Fibroblast of lung (primary cell): ENCODE measurements around the gene RTL10. TPM values are rescaled to one million over a fixed set of nuclear protein-coding genes. Genes with fewer than 3 reads are reported as not detected.

Experiments used
- DNase-seq, 2 donors: peaks; one replicate each; pipeline versions ENCODE4 v3.0.0 to v3.0.0-alpha.2; 2010; ENCODE audit warnings: low read depth in 2 of 2
- H2AFZ ChIP-seq: 2 replicates; pipeline ENCODE4 v1.5.1; 2012; ENCODE audit warnings: low read length, control low read depth, inconsistent platforms
- H3K27ac ChIP-seq: 2 replicates; pipeline ENCODE4 v1.5.1; 2011; ENCODE audit warnings: low read length, control low read depth; ENCODE audit not compliant: insufficient read depth
- H3K27me3 ChIP-seq: 2 replicates; pipeline ENCODE4 v1.5.1; 2011; ENCODE audit warnings: mild to moderate bottlenecking, low read length; ENCODE audit not compliant: control insufficient read depth, insufficient read depth
- H3K36me3 ChIP-seq: 2 replicates; pipeline ENCODE4 v1.5.1; 2011; ENCODE audit warnings: low read length; ENCODE audit not compliant: control insufficient read depth, insufficient read depth
- H3K4me1 ChIP-seq: 2 replicates; pipeline ENCODE4 v1.5.1; 2011; ENCODE audit warnings: low read length; ENCODE audit not compliant: control insufficient read depth, insufficient read depth; ENCODE audit errors: extremely low read depth
- H3K4me2 ChIP-seq: 2 replicates; pipeline ENCODE4 v1.5.1; 2011; ENCODE audit warnings: low read length, control low read depth; ENCODE audit not compliant: insufficient read depth; ENCODE audit errors: extremely low read depth
- H3K4me3 ChIP-seq, 4 experiments: fragments of 200-600 bp in 1 of 4; sonication (generic) in 1 of 4; replicated peaks in 1 of 4; 2 replicates each; pipeline ENCODE4 v1.5.1; 2011 to 2016; ENCODE audit warnings: low read length in 4 of 4, low read depth in 3 of 4, mild to moderate bottlenecking in 3 of 4, control low read depth in 2 of 4, inconsistent platforms in 1 of 4, mixed read lengths in 1 of 4; ENCODE audit not compliant: insufficient read depth in 1 of 4; ENCODE audit errors: control extremely low read depth in 1 of 4
- H3K79me2 ChIP-seq: 2 replicates; pipeline ENCODE4 v1.5.1; 2012; ENCODE audit warnings: mild to moderate bottlenecking, low read length, inconsistent platforms; ENCODE audit not compliant: control insufficient read depth, insufficient read depth
- H3K9ac ChIP-seq: 2 replicates; pipeline ENCODE4 v1.5.1; 2011; ENCODE audit warnings: mild to moderate bottlenecking, low read length, control low read depth; ENCODE audit not compliant: insufficient read depth
- H3K9me3 ChIP-seq: 2 replicates; pipeline ENCODE4 v1.5.1; 2012; ENCODE audit warnings: low read depth, low read length; ENCODE audit not compliant: control insufficient read depth, insufficient read depth
- H4K20me1 ChIP-seq: 2 replicates; pipeline ENCODE4 v1.5.1; 2011; ENCODE audit warnings: low read length; ENCODE audit not compliant: control insufficient read depth, insufficient read depth; ENCODE audit errors: extremely low read depth
- EZH2 ChIP-seq: IDR thresholded peaks from 2 replicates; pipeline ENCODE4 v1.5.1; 2012; ENCODE audit warnings: low read length, control low read depth, mild to moderate bottlenecking; ENCODE audit errors: missing control alignments
- polyA plus RNA-seq, 2 donors: library from polyadenylated mRNA; depleted of rRNA in 1 of 2; stranded (reverse) in 1 of 2; unstranded in 1 of 2; fragments of >200 nt; gene quantifications; 2 replicates each; pipeline ENCODE4 v1.2.1, GENCODE V29; 2011 to 2012; ENCODE audit warnings: missing spikeins in 1 of 2
- total RNA-seq: library from RNA; depleted of rRNA; stranded (reverse); fragments of >200 nt; gene quantifications from 2 replicates; pipeline ENCODE4 v1.2.1, GENCODE V29; 2014
- TF ChIP-seq, protein P1 (sequence below), 2 donors: IDR thresholded peaks in 1 of 2; conservative IDR thresholded peaks in 1 of 2; 1 replicate in 1 of 2; 2 replicates in 1 of 2; pipeline ENCODE4 v1.5.1; 2011 to 2012; ENCODE audit warnings: low read length in 2 of 2, control low read depth in 1 of 2, inconsistent platforms in 1 of 2, low read depth in 1 of 2, mild to moderate bottlenecking in 1 of 2

The RTL10 gene
- total and polyA plus RNA-seq, 2 donors (not counting 1 experiment from before 2014, with no cell fraction given): 6.5 to 7.3 TPM

DNA sequence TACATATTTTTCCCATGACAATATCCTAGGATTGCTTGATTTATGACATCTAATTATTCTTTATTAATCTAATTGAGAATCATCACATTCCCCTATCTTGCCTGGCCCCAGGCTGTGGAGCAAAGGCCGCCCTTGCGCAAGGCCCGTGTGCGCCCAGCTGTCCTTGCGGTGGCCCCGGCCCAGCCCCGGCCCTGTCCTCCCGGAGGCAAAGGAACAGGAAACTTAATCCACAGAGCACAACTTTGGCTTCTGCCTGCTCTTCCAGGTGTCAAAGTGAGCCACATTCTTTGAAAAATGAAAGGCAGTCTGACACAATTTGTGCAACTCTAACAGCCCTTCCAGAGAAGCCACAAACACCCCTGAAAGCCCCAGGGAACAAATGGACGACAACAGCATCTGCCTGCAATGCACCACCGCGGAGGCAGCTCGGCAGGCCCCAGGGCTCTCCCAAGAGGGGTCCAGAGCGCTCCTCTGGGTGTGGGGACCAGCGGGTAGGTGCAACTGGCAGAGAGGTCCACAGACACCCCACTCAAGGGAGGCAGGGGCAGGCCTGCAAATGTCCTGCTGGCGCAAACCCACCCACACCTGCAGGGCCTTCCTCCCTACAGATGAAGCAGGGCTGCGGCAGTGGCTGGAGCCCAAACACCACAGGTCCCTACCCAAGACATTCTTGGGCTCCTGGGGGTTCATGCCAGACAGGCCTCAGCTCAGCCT, 30.3 kb downstream of the RTL10 start:
- Histone ChIP-seq H3K27ac (no peak overlapping the region), H3K4me3 (no peak overlapping the region), H3K9me3 (no peaks in the 10 kb centered on the region), H2AFZ (no peak overlapping the region), H3K79me2 (no peaks in the 10 kb centered on the region), H4K20me1 (no peaks in the 10 kb centered on the region), H3K36me3 (peaks cover 2% of the 10 kb centered on the region), H3K9ac (no peak overlapping the region), H3K4me2 (no peak overlapping the region), H3K27me3 (no peaks in the 10 kb centered on the region), H3K4me1 (no peaks in the 10 kb centered on the region)
- TF ChIP-seq EZH2: no peak
- TF ChIP-seq, protein P1, sequence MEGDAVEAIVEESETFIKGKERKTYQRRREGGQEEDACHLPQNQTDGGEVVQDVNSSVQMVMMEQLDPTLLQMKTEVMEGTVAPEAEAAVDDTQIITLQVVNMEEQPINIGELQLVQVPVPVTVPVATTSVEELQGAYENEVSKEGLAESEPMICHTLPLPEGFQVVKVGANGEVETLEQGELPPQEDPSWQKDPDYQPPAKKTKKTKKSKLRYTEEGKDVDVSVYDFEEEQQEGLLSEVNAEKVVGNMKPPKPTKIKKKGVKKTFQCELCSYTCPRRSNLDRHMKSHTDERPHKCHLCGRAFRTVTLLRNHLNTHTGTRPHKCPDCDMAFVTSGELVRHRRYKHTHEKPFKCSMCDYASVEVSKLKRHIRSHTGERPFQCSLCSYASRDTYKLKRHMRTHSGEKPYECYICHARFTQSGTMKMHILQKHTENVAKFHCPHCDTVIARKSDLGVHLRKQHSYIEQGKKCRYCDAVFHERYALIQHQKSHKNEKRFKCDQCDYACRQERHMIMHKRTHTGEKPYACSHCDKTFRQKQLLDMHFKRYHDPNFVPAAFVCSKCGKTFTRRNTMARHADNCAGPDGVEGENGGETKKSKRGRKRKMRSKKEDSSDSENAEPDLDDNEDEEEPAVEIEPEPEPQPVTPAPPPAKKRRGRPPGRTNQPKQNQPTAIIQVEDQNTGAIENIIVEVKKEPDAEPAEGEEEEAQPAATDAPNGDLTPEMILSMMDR (conservative IDR thresholded peaks at IDR 0.05 in 1 of 2, IDR thresholded peaks at IDR 0.05 in 1 of 2; ENCODE audit: low read depth in 1 of 2, low read length in 2 of 2): no peak
- no peak for DNase-seq

- no peaks in the 10 kb centered on the region for H3K27me3 ChIP-seq
- TF ChIP-seq EZH2: no peak
- TF ChIP-seq, protein P1 (conservative IDR thresholded peaks at IDR 0.05 in 1 of 2, IDR thresholded peaks at IDR 0.05 in 1 of 2; ENCODE audit: low read depth in 1 of 2, low read length in 2 of 2): no peak
- no peak overlapping the region for H3K9ac ChIP-seq
- H3K4me2 ChIP-seq: no peak overlapping the region
- no peaks in the 10 kb centered on the region for H3K4me1 ChIP-seq
- no peak overlapping the region for H3K4me3 ChIP-seq
- H2AFZ ChIP-seq: no peak overlapping the region
- DNase-seq: no peak
- H3K9me3 ChIP-seq: no peaks in the 10 kb centered on the region
- no peaks in the 10 kb centered on the region for H3K79me2 ChIP-seq
- peaks cover 2% of the 10 kb centered on the region for H3K36me3 ChIP-seq
- no peaks in the 10 kb centered on the region for H4K20me1 ChIP-seq
- no peak overlapping the region for H3K27ac ChIP-seq
Measured at GRCh38 chr22:19823902-19824211, 30.8 kb downstream of the RTL10 start.

DNA sequence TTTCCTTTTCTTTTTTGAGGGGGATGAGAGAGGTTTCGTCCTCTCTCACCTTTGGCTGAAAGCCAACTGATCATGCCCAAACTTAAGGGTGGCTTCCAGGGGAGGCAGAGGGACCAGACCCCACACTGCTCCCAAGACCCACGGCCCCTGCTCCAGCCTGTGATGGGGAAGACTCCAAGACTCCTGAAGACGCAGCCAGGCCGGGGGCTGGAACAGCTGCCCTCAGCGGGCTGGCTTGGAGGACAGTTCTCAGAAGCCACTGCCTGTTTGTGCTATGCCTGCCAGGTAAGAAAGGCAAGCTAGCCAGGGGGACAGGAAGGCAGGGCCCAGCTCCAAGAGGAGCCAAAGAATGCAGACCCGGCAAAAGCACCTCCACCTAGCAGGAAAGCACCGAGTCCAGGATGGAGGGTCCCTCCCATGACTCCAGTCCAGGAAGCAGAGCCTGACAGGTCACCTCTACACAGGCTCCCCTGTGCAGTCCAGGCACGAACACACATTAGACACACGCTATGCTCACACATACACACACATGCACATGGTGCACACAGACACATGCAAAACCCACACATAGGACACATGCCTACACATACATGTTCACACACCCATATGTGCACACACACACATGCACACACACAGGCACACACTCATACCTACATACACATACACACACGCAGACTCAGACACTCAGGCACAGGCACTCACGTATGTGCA, 31.3 kb downstream of the RTL10 start:
- H3K27me3 ChIP-seq: no peaks in the 10 kb centered on the region

More for the DNA sequence above, 31.3 kb downstream of the RTL10 start:
- Histone ChIP-seq H3K9ac (no peak overlapping the region), H3K4me1 (no peaks in the 10 kb centered on the region), H4K20me1 (no peaks in the 10 kb centered on the region), H3K9me3 (no peaks in the 10 kb centered on the region), H3K4me2 (no peak overlapping the region), H3K79me2 (no peaks in the 10 kb centered on the region), H2AFZ (no peak overlapping the region), H3K36me3 (peaks cover 2% of the 10 kb centered on the region), H3K27ac (no peak overlapping the region), H3K4me3 (no peak overlapping the region)
- DNase-seq: no peak
- no peak for TF ChIP-seq EZH2
- TF ChIP-seq, protein P1 (conservative IDR thresholded peaks at IDR 0.05 in 1 of 2, IDR thresholded peaks at IDR 0.05 in 1 of 2; ENCODE audit: low read depth in 1 of 2, low read length in 2 of 2): no peak
